HepG2 (cell line): ENCODE data around the gene KATNAL2. TPM values are rescaled to one million over a fixed set of nuclear protein-coding genes. Genes with fewer than 3 reads are reported as not detected.

Source experiments
- AHDC1 ChIP-seq: sonication (generic); formaldehyde crosslinking; IDR thresholded peaks from 2 replicates; pipeline ENCODE4 v1.5.1; 2020; ENCODE audit warnings: mild to moderate bottlenecking, missing genetic modification reagents, borderline replicate concordance
- CEBPB ChIP-seq: IDR thresholded peaks from 2 replicates; pipeline ENCODE4 v1.6.1; 2011; ENCODE audit warnings: low read depth, low read length, improper control_type of control experiment, borderline replicate concordance
- E2F1 ChIP-seq: sonication (generic); formaldehyde crosslinking; IDR thresholded peaks from 2 replicates; pipeline ENCODE4 v1.5.0; 2020; ENCODE audit warnings: missing genetic modification reagents
- HDAC1 ChIP-seq: sonication (generic); formaldehyde crosslinking; IDR thresholded peaks from 2 replicates; pipeline ENCODE4 v1.5.1; 2020; ENCODE audit warnings: mild to moderate bottlenecking, missing genetic modification reagents
- HNF4G ChIP-seq, 2 experiments: sonication (generic) in 1 of 2; formaldehyde crosslinking in 1 of 2; IDR thresholded peaks; 2 replicates each; pipeline versions ENCODE4 v1.4.0 to v1.6.1; 2011 to 2020; ENCODE audit warnings: borderline replicate concordance in 2 of 2, low read depth in 2 of 2, mild to moderate bottlenecking in 2 of 2, low read length in 1 of 2, missing genetic modification reagents in 1 of 2, moderate library complexity in 1 of 2
- IRF2 ChIP-seq: IDR thresholded peaks from 2 replicates; pipeline ENCODE4 v1.6.1; 2018; ENCODE audit warnings: missing genetic modification reagents, missing compliant biosample characterization
- ISL2 ChIP-seq: sonication (generic); formaldehyde crosslinking; IDR thresholded peaks from 2 replicates; pipeline ENCODE4 v1.5.0; 2020; ENCODE audit warnings: missing genetic modification reagents
- KAT8 ChIP-seq: IDR thresholded peaks from 2 replicates; pipeline ENCODE4 v1.6.1; 2016; ENCODE audit warnings: missing genetic modification reagents, missing compliant biosample characterization
- MTF2 ChIP-seq: sonication (generic); formaldehyde crosslinking; IDR thresholded peaks from 2 replicates; pipeline ENCODE4 v1.5.0; 2020; ENCODE audit warnings: missing genetic modification reagents, borderline replicate concordance
- PATZ1 ChIP-seq: sonication (generic); formaldehyde crosslinking; IDR thresholded peaks from 2 replicates; pipeline ENCODE4 v1.4.0; 2020; ENCODE audit warnings: missing genetic modification reagents
- PHB2 ChIP-seq: fragments of 450-650 bp; IDR thresholded peaks from 2 replicates; pipeline ENCODE4 v1.6.1; 2018; ENCODE audit not compliant: partially characterized antibody
- THAP11 ChIP-seq: IDR thresholded peaks from 2 replicates; pipeline ENCODE4 v1.6.1; 2016; ENCODE audit warnings: missing biosample characterization, missing genetic modification reagents
- THRA ChIP-seq: sonication (generic); formaldehyde crosslinking; IDR thresholded peaks from 2 replicates; pipeline ENCODE4 v1.4.0; 2020; ENCODE audit warnings: missing genetic modification reagents, borderline replicate concordance
- ZNF281 ChIP-seq: sonication (generic); formaldehyde crosslinking; IDR thresholded peaks from 2 replicates; pipeline ENCODE4 v1.4.0; 2020; ENCODE audit warnings: missing genetic modification reagents, borderline replicate concordance
- ZNF782 ChIP-seq: sonication (generic); formaldehyde crosslinking; IDR thresholded peaks from 2 replicates; pipeline ENCODE4 v1.4.0; 2020; ENCODE audit warnings: missing genetic modification reagents, mild to moderate bottlenecking, borderline replicate concordance
- polyA plus RNA-seq, 8 experiments: library from polyadenylated mRNA; depleted of rRNA in 3 of 8; stranded (reverse) in 7 of 8; unstranded in 1 of 8; fragments of >200 nt; fragmentation: Illumina TruSeq in 4 of 8; extraction: Trizol in 4 of 8; gene quantifications; 2 replicates each; pipeline versions ENCODE4 v1.2.1 to v1.2.3, GENCODE V29; 2011 to 2016; ENCODE audit warnings: low read depth in 4 of 8, missing spikeins in 1 of 8, mixed read lengths in 1 of 8; ENCODE audit not compliant: insufficient read depth in 1 of 8
- total RNA-seq, 5 experiments: library from RNA; depleted of rRNA; stranded (reverse); fragments of >200 nt; fragmentation: Illumina TruSeq; extraction: Trizol; gene quantifications; 2 replicates each; pipeline ENCODE4 v1.2.3, GENCODE V29; 2016; ENCODE audit warnings: low read depth in 1 of 5

Gene KATNAL2
- total and polyA plus RNA-seq, 2 of the 13 experiments (the other 11 are each of a cell fraction or from before 2014, with no cell fraction given), result not detected

- TF ChIP-seq ZNF782 (CRISPR knock-in tag) (no peak), KAT8 (CRISPR knock-in tag) (0 out of 2 replicates have a peak, but pooled peaks have one; percentile 26), HNF4G (IDR thresholded peaks at IDR 0.05; ENCODE audit: borderline replicate concordance, low read depth, low read length) (peak; percentile 66), HNF4G (CRISPR knock-in tag; IDR thresholded peaks at IDR 0.05; ENCODE audit: borderline replicate concordance, low read depth) (no peak), PHB2 (no peak), CEBPB (peak; percentile 88), HDAC1 (CRISPR knock-in tag) (peak; percentile 54; the same call in 1 of the 2 replicates), E2F1 (CRISPR knock-in tag) (no peak), THRA (peak; percentile 35; the same call in 1 of the 2 replicates), PATZ1 (CRISPR knock-in tag) (peak; percentile 49; the same call in 1 of the 2 replicates), MTF2 (no peak), ISL2 (peak; percentile 81), THAP11 (CRISPR knock-in tag) (peak; percentile 30; the same call in 1 of the 2 replicates), ZNF281 (peak; percentile 52; the same call in 1 of the 2 replicates), IRF2 (CRISPR knock-in tag) (peak; percentile 50; the same call in 1 of the 2 replicates), AHDC1 (CRISPR knock-in tag) (peak; percentile 70; the same call in 1 of the 2 replicates)
Observed at GRCh38 chr18:47095810-47096209, 178.4 kb downstream of the KATNAL2 start (continued).
